Stimulated activated CD8-positive, alpha-beta memory T cell treated with anti-CD3 and anti-CD28 coated beads, Interleukin-15, amount 100 ng/mL, for 24 hours (primary cell): ENCODE measurements around the gene DCXR.

Source experiments
- DNase-seq: peaks from one replicate; pipeline ENCODE4 v3.0.0-alpha.2; 2020; ENCODE audit warnings: low read depth

DCXR gene

DNA sequence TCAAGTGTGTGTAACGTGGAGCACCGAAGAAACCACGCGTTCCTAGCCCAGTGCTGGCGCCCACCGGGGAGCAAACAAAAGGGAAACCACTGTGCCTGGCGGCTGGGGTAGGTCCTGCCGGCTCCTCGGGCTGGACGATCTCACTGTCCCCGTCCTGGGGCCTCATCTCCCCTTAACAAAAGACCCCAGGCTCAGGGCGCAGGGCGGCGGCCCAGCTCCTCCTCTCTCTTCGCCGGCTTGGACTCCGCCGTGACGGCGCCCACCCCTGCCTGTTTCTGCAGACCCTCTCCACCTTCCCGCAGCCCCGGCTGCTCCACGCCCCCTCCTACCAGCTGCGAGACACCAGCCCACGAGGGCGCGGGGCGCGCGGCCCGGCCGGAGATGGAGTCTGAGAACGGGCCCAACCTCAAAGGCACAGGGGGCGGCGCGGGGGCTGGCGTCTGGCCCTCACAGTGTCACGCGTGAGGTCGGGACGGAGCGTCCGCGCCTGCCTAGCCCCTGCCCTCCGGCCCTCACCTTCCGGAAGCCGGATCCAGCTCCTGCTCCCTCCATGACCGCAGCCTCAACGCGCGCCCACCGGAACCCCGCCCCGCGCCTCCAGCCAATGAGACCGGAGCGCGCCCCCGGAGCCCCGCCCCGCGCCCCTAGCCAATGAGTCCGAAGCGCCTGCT, 15.1 kb downstream of the DCXR start, which contains the start of gene CENPX:
TSS of gene CENPX (minus strand) at position 569 of the 671 bp plus-strand sequence. CDS start at position 552, 17 bp downstream.
- no peak for DNase-seq

DNA sequence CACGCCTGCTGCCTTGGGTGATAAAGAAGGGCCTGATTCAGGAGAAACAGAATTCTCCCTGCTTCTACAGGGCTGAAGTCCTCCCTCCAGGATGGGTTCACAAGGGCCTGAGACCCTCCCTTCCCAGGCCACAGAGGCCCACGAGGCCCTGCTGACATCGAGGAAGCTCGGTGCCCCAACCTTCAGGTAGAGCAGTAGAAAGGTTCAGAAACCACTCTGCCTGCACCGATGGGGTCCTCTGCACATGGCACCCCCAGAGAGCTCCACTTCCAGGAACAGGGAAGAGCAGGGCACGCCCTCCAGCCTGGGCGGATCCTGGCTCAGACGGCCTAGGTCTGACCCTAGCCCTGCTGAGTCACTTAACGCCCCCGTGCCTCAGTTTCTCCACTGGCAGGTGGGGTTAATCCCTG, 15.6 kb downstream of the DCXR start:
- DNase-seq: no peak

DNA sequence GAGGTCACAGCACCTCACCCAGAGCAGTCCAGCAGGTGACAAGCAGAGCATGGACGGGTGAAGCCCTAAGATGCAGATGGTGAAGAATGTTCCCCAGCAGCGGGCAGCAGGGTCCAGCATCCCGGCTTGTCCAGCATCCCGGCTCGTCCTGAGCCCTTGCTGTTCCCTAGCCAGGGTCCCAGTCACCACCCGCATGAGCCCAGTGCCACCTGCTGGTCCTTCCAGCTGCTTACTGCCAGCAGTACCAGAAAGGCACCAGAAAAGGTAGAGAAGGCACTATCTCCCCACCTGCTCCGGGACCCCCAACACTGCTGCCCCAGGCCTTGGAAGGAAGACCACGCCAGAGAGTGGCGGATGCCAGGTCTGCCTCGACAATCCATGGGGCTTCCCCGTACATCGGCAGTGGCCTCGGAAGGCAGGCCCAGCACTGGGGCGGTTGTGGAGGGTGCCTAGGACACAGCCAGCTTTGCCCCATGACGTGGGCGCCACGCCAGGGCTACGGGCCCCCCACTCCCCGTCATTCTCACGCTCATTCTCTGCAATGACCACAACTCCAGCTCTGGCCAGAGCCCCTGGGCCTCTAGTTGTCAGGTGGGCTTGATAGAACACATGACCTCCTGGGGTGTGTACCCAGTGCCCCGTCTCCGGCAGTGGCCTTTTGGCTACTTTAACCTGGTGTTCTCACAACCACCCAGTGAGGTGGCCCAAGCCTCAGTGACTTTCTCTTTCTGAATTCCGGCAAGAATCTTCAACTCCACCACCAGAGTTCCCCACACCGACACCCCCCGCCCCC, 16.2 kb downstream of the DCXR start:
- DNase-seq: no peak

DNA sequence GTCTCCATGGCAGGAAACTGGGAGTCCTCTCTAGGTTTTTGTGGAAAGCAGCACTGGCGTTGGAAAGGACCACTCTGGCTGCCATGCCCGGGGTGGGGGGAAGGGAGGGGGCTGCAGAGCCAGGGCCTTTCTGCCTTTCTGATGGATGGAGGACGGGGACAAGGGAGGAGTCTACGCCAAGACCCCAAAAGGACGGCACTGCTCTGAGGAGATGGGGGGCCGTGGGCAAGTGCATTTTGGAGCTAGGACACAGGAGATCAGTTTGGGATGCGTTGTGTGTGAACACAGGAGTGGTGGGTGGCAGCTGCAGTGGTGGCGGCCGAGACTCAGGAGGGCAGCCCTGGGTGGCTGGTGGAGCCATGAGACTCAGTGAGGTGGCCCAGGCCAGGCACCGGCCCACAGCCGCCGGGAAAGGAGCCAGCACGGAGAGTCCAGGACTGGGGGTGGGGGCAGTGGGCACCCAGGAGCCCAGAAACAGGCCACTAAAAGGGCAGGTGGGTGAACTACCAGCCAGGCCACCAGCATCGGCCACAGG, 16.9 kb downstream of the DCXR start:
- DNase-seq: no peak

DNA sequence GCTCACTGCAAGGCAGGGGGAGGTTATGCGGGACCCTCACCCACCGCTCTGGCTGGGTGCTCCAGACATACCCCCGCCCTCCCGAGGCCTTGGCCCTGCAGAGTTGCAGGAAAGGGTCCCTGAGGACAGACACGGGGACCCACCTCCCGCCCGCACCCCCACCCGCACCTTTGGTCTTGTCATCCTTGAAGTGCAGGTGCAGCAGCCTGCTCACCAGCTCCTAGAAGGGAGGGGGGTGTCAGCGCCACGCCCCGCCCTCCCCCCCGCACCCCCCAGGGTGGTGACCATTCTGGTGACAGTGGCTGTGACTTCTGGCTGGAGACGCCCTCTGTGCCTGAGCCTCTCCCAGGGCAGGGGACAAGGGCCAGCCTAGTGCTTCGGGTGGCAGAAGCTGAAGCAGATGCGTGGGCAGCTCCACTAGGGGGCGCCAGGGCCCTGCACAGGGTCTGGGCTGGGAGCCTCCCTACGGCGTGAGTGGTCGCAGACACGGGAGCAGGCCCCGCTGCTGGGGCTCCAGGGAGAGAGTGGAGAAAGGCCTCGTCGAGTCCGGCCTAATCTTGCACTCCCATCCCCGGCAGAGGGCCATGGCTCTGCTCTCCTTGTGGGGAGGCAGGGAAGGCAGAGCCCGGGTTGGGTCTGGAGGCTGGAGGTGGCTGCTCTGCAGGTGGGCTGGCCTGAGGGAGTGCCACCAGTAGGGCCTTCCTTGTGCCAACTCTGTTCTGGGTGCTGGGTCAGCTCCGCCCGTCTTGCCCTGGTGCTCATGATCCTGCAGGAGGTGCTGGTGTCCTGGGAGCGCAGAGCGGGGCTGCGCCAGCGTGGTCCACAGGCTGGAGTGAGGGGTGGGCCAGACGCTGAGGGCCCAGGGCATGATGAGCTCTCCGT, 17.6 kb downstream of the DCXR start:
- peak; percentile 62 for DNase-seq

DNA sequence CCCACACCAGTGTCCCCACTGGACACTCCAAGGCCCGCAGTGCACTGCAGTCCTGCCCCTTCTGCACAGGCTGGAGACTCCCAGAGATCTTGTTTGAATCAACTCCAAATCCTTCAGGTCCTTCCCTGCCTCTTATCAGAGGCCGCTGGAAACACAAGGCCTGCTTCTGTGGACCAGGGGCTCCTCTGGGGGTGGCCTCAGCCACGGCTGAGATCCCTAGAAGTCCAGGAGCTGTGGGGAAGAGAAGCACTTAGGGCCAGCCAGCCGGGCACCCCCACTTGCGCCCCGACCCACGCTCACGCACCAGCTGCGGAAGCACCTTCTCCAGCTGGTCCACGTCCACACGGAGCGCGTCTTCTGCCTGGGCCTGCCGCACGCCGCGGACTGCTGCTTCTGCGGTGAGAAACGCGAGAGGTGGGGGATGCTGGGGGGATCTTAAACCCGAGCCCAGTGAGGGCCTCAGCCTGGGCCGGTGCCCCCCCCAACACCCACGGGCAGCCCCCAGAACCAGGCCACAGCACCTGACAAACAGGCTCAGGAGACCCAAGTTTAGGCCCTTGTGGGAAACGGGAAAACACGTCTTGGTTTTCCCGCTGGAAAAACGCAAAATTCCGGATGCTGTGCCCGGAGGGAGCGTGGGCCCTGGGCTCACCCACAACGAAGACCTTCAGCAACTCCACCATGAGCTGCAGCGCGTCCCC, 18.4 kb downstream of the DCXR start:
- DNase-seq: no peak

DNA sequence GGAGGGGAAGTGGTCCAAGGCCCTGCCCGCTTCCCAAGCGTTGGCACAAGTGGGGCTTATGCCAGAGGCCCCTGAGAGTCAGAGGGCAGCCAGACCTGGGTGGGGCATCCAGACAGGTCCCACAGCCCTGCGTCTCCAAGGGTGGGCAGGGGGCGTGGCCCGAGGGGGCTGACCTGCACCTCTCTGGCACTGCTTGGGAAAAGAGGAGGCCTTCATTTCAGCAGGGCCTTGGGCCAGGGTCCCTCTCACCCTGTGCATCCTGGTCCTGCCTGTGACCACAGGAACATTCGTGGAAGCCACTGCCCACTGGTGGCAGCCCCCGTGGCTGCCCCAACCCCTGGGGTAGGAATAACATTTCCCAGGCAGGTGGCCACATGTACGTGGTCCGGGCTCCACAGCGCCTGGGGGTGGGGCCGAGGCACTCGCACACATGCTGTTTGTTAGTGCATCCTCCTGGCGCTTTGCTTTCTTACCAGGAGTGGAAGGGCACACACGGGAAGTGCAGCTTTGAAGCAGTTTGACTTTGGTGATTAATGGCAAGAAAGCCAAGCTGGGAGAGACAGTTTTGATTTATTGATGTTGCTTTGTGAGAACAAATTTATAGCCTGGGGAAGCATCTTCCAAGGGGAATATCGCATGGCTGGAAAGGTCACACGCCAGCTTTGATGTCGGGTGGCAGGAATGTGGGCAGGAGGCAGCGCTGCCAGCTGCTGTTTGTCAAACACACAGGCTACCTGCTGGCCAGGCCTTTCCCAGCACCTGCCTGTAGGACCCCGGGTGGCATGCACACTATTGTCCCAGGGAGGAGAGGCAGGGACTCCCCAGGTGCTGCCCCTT, 19.1 kb downstream of the DCXR start:
- no peak for DNase-seq

DNA sequence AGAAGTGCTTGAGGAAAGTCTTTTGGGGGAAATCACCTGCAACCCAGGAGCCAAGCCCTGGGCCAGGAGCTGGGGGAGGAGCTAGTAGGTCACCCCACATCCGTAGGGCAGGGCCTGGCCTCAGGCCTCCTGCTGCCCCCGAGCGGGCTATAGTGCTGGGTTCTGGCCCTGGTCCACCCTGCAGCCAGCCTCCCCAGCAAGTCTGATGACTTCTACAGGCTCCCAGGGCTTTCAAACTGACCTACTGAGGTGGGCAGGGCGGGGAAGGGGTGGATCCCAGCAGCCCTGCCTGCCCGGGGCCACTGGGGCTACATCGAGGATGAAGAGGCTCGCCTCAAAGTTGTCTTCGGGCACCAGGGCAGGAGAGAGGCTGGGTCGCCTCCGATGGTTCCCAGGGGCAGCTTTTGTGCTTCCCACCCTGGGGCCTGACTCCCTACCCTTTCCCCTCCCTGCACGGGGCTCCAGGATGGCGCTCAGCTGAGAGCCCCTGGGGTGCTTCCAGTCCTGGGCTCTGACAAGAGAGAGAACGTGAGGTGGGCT, 19.8 kb downstream of the DCXR start:
- DNase-seq: no peak

DNA sequence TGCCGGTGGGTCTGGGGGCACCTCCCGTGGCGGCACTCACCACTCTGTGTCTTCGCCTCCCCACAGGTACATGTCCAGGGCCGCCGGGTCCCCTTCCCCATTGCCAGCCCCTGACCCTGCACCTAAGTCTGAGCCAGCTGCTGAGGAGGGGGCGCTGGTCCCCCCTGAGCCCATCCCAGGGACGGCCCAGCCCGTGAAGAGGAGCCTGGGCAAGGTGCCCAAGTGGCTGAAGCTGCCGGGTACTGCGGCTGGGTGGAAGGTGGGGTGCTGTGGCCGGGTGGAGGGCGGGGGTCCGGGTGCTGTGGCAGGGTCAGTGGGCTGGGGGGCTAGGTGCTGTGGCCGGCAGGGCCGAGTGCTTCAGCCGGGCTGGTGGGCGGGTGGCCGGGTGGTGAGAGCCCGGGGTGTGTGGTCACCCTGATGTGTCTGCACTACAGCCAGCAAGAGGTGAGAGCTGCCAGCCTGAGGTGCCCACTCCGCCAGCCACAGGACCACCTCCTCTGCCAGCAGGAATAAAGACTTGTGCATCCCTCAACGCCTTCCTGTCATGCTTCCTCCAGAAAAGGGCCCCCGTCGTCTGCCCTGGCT, 20.5 kb downstream of the DCXR start:
- no peak for DNase-seq

DNA sequence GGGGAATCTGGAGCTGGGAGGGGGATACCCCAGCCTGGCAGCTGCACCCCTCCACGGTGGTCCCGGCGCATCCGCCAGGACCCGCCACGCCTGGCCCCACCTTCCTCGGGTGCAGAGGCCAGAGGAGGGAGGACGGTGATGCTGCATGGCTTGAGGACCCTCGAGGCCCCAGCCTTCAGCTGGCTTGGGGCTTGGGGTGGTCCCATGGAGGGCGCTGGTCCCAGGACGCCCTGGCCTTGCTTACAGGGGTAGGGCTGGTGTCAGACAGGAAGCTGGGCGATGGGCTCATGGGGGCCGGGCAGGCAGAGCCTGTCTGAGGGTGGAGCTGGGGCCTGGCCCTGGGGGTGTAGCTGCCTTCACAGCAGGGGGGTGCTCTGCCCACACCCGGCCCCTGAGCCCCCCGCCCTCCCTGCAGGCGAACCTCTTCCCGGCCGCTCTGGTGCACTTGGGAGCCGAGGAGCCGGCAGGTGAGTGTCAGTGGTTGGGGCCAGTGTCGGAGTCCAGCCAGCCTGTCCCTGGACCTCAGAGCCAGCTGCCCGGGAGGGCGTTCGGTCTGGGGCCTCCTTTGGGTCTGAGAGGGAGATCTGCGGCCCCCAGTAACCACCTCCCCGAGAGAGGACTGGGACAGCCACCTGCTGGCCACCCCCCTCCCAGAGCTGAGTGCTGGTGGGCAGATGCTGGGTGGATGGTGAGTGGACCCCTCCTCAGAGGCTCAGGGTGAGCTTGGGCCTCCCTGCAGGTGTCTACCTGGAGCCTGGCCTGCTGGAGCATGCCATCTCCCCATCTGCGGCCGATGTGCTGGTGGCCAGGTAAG, 21.2 kb downstream of the DCXR start:
- no peak for DNase-seq

DNA sequence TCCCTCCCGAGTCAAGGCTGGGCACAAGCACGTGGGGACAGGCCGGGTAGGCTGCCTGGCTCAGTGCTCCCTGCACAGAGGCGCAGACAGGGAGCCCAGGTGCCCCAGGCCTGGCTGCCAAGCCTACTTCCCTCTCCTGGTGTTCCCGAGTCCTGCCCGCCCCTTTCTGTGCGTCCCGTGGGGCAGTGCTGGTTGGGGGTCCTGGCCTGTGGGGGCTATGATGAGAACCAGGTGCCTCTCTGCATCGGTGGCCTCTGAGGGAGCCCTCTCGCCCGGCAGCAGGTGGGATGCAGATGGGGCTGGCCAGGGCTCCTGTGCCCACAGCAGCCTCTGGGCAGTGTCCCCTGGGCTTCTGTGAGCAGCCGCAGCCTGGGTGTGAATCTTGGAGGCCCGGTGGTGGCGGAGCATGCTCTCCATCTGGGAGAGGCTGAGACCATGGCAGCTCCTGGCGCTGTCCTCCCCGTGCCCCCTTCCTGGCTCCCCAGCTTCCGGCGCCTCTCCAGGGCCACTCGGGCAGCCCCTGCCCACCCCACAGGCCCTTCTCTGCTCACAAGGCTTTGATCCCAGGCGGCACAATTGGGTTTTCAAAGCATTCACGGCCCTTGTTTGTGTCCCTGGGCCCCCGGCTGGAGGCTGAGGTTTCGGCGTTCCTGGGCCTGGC, 22.1 kb downstream of the DCXR start:
- no peak for DNase-seq

DNA sequence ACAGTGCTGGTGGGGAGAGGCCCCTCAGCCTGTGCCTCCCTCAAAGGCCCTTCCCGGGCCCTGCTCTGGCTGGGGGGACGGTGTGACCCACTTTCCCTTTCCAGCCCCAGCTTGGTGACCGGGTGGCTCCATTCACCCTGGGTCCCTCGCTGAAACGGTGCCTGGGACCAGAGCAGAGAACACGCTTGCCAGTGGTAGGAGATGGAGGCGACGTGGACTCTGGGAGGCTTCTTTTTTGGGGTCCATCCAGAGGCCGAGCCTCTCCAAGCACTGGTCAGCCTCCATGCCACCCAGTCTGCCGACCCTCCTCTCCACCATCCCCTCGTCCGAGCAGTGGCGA, 22.6 kb downstream of the DCXR start:
- no peak for DNase-seq

DNA sequence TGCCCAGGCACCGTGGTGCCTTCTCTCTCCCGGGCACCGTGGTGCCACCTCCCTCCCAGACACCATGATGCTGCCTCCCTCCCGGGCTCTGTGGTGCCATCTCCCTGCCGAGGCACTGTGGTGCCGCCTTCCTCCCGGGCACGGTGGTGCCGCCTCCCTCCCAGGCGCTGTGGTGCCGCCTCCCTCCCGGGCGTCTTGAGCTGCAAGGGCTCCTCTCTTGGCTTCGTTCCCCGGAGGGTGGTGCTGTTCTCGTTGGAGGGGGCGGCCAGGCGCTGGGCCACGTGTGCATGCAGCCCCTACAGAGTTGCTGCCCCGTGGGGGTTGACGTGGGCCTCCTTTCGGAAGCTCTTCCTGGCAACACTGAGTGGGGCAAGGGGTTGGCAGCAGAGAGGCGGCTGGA, 23.1 kb downstream of the DCXR start:
- DNase-seq: no peak

DNA sequence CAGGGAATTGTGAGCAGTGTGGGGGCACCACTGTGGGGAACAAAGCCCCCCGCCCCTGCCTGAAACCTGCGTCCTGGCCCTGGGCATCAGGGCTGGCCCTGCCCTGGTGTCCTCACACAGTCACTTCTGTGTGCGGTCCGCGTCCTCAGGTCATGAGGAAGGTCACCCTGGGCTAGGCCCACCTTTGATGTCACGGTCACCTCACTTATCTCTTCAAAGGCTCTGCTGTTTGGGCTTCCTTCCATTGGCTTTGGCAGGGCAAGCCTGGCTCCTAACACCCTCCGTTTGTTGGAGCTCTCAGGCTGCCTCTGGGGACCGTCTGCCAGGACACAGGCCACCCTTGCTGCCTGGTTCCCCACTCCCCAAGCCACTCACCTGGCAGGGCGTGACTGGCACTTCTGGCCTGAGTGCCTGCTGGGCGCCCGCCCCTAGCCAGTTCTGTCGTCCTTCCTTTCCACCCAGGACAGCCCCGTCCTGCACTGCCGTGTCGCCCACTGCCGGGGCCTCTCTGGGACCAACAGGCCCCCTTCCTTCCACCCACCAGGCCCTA, 23.6 kb downstream of the DCXR start:
- no peak for DNase-seq

DNA sequence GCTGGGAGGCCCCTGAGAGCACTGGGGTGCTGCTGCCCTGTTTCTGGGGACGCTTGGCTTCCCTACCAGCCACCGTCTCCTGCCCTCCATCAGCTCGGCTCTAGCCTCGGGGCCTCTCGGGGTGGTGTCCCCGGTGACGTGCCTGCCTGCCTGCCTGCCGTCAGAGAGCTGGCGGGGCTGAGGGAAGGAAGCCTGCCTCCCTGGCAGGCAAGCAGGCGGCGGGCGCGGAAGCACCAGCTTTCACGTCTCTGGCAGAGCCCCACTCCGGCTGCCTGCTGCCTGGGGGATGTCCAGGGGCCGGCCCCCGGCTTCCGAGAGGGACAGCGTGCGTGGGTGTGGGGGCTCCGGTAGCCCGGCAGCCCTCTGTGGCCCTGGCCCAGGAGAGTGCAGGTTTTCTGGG, 24.2 kb downstream of the DCXR start:
- DNase-seq: no peak

DNA sequence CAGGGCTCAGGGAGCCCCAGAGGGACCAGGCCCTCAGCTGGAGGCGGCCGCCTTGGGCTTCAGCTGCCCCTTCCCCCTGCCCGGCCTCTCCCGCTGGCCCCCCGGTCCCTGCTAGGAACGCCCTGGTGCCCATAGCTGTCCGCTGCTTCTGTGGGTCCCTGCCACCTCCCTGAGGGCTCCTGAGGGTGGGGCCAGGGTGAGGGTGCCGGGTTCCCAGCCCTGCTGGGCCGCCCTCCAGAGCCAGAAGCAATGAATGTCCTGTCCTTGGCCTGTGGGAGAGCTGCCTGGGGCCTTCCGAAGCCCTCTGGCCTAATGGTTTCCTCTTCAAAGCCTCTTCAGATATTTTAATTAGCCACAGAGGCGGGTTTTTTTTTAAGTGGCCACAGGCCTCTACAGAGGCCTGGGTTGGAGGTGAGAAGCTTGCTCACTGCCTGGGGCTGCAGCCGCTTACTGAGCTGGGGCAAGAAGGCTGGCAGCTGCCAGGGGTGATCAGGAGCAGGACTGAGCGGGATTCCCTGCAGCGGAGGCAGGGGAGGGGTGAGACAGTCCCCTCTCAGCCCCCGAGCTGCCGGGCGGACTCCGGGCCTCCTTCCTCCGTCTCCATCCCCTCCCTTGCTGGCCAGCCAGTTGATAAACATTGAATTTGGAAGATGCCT, 24.7 kb downstream of the DCXR start:
- DNase-seq: no peak

DNA sequence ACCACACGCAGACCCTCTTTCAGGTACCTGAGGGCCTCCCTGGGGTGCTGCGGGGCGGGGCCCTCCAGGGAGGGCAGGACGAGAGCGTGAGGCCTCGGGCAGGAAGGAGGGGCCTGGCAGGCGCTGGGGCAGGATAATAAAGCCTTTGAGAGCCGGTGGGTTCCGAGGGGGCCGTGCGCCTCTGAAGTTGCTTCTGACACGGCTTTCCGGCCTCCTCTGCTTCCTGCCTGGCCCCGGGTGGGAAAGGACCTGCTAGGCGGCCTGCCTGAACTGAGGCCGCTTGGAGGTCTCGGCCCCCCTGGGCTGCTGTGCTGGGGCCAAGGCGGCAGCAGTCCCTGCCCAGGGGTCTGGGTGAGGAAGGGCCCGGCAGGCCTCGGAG, 25.2 kb downstream of the DCXR start:
- DNase-seq: no peak

DNA sequence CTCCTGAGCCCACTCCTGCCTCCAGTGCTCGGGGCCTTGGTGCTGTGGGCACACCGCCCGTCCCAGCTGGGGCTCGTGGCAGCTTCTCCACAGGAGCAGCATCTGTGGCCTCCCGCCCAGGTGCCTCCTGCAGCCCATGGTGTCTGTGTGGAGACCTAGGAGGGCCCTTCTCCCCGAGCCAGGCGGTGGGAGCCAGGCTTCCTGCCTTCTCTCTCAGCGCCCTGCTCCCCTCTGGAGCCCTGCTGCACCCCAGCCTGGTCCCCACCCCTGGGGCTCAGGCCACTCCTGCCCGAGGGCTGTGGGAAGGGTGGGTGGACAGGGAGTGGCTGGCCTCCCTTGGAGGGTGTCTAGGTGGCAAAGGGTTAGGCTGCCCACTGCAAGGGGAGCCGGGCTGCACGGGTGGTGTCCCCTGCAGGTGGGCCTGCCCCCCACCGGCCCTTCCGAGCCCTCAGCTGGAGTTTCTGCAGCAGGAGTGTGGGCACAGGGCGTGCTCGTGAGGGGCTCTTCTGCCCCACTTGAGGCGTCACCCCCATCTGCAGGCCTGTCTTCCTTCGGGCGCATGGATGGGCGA, 25.8 kb downstream of the DCXR start:
- DNase-seq: no peak
